ENCODE results near the gene GPC6. TPM values are rescaled to one million over a fixed set of nuclear protein-coding genes. Genes with fewer than 3 reads are reported as not detected.

Gene GPC6
- total RNA-seq, 1 donor from 2014 or later = 0.96 TPM

- ATAC-seq = no peak
Observed at GRCh38 chr13:94389604-94390351, 1163.2 kb downstream of the GPC6 start.

DNA sequence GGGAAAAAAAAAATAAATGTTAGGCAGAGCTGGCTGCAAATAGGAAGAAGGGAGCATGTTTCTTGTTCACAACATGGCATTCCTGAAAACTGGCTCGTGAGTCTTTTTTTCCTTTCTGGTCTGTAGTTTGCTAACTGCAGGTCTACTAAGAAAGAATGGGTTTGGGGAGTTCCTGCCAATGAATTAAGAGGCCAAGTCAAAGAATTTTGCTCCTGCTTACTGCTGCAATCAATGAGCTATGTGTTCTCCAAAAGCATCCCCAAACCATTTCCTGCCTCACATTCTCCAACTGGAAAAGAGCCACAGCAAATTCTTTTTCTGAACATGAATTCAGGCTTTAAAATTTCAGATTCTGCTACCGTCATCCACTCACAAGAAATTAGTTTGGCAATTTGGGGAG lies 1164.3 kb downstream of the GPC6 start:
- no peak for ATAC-seq

DNA sequence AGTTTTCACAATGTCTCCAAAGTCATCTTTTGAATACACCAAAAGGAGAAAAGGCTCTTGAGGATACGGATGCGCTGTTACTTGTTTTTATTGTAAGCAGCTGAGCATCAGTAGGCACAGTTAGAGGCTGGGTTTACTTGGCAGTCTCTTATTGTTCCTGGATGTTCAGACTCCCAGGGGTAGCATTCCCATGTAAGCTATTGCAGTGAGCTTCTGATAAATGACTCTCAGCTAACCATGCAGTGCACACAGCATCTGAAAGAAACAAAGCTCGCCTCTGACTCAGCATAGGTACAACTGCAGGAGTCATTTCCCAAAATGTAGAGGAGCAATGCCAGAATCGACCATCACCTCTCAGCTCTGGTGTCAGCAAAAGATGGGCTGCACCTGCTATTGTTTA lies 1168.1 kb downstream of the GPC6 start:
- no peak for ATAC-seq

DNA sequence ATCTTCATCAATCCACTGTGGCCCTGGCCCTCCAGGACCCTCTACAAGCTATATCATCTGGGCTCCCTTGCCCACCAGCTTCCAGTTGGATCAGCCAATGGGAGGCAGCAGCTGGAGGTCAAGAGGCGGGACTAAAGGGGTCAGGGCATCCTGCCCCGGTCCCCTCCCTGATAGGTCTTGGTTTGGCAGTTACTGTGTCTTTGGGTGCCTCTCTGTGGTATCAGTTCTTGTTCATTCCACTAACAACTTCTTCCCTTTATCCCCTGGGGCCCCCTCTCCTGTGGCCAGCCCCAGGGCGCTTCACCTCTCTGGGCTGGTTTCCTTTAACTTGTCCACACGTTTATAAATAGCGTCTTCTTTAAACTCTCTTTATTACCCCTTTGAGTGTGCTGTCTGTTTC lies 1169.3 kb downstream of the GPC6 start:
- no peak for ATAC-seq

GRCh38 chr13:94399812-94400211 lies 1173.2 kb downstream of the GPC6 start:
- ATAC-seq = no peak

DNA sequence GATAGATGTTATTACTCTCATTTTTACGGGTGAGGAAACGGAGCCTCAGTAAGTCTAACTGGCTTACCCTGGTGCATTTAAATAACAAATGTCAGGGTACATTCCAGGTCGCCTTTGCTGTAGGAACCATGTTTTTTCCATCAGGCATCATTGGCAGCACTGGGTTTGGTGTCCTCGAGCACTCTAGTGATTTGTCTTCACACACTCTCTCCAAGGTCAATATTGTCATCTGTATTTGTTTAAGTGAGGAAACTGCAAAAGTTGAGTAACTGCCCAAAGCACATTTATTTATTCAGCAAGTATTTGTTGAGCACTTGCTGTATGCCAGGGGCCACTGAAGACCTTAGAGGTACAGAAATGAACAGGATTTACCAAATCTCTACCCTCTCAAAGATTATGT lies 1174.3 kb downstream of the GPC6 start:
- ATAC-seq = no peak

- no peak for ATAC-seq
Observed at GRCh38 chr13:94408314-94409036, 1181.9 kb downstream of the GPC6 start.

GRCh38 chr13:94411747-94412146 lies 1185.1 kb downstream of the GPC6 start:
- ATAC-seq = no peak

DNA sequence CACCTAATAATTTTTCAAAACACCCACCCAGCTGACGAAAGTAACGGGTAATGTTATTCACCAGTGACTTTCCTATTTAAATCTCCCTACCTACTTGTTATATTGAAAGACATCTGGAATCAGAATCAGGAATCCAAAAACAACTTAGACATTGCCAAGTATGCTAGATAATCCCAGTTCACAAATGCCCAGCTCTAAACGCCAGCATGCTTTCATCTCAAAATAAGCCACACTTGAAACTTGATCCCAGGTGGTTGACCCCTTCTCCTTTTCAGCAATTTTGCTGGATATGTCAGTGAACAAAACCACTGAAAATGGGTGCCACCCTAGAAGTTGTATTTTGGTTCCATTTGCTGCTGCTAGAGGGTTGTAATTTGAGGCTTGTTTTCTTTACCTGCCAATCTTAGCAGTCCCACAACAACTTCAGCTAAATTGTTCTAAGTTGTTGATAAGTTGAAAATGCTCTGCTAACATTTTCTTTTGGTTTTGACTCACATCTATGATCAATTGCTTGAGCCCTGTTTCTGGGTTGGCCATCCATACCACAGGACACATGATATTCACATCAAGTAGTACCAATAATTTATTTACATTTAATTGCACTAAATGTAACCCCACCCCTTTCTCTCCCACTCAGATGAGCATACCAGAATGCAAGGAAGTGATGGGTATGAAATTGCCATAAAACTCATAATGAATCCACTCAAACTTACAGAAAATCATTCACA lies 1186.4 kb downstream of the GPC6 start:
- ATAC-seq = no peak

DNA sequence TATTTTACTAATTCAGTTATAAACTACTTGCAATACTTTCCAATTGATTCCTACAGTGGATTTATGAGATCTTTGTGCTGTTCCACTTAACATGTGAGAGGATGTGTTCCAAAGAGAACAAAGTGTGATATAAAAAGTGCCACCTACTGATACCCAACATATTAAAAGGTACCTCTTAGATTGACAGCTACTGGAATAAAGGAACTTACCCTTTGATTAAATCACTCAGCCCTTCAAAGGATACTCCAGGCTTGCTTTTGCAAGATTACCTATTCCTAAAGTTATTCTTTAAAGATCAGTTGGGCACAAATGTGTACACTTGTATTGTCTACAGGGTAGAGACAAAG lies 1187.0 kb downstream of the GPC6 start:
- ATAC-seq = no peak

- no peak for ATAC-seq
Observed at GRCh38 chr13:94414141-94414540, 1187.5 kb downstream of the GPC6 start.

DNA sequence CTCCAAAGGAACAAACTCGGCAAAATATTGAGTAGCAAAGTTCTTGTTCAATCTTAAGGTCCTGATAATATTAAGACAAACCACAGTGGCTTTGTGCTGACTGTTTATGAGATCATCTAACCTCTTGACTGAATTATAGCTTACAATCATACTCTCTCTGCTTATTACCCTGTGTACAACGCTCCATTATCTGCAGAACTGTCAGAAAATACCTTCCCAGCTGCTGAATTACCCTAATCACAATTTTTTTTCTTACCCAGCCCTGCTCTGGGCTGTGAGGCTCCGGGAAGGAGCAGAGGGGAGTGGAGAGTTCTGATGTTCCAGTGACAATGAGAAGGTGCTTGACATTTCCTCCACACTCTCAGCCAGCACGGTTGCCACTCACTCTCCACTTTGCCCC lies 1188.1 kb downstream of the GPC6 start:
- ATAC-seq = no peak

DNA sequence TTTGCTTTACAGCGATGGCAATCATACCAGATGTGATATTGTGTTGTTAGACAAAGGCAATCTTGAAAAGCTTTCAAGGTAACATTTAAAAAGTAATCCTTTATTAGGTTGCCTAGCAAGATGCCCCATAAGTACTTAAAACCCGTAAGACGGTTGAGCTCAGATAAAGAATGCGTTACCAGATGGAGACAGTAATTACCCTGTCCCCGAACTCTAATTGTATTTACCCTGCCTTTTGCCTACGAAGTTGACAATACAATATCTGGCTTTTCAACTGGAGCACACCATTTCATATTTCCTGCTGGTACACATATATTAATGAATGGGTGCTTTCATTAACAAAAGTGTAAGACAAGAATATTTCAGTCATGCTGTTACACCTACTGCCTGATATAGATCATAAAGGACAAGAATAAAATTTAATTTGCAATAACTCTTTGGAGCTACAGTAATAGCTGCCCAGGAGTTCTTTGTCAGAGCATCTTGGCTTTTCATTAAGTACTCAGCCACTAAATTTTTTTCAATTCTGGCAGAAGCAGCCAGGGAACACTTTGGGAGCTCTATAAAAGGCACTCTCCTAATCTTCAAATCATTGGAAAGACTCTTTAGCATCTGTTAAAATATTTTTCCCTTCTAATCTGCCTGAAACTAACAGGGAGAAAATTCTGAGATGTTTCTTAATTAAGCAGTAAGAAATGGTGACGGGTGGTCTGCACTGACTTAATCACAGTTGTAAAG lies 1189.1 kb downstream of the GPC6 start:
- no peak for ATAC-seq

DNA sequence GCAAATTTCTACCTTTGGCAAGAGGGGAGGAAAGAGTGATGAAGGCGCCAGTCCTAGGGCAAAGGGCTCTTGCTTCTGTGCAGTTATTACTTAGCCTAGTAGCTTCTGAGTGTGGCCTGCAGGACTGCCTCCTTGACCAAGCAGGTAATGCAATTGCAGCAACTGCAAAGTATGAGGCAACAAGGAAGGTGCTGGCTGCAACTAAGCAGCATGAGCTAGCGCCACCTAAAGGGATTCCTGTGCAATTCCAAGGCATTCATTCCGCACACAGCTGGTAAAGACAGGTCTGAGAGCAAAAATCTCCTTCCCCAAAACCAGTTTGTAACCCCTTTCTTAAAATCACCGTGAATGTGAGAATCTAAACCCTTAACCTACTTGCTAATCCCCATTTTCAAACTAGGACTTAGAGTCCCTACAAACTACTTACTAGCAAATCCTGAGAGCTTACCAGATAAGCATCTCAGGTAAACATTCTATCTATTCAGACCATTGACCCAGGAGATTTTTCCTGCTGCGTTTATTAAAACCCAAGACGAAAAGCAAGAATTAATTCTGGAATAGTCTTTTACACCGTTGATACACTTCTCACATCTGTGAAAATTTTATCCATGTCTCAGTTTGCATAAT lies 1190.0 kb downstream of the GPC6 start:
- ATAC-seq = peak; percentile 64

- no peak for ATAC-seq
Observed at GRCh38 chr13:94417294-94417693, 1190.7 kb downstream of the GPC6 start.

GRCh38 chr13:94419304-94419924 lies 1192.8 kb downstream of the GPC6 start:
- ATAC-seq = no peak

DNA sequence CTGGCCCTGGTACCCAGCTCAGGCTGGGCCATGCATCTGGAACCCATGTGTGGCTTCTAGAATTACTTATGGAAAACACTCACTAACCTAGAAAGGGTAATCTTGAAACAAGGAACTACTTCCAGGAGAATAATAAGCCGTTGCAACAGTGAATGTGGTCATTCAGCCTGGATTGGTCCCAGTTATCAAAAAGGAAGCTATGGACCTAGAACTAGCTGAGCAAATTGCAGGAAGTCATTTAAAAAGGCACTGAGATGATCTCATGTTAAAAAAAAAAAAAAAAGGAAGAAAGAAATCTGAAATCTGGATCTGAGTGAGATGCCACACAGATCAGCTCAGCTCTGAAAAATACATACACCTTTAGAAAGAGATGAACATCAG lies 1193.3 kb downstream of the GPC6 start:
- ATAC-seq = no peak

DNA sequence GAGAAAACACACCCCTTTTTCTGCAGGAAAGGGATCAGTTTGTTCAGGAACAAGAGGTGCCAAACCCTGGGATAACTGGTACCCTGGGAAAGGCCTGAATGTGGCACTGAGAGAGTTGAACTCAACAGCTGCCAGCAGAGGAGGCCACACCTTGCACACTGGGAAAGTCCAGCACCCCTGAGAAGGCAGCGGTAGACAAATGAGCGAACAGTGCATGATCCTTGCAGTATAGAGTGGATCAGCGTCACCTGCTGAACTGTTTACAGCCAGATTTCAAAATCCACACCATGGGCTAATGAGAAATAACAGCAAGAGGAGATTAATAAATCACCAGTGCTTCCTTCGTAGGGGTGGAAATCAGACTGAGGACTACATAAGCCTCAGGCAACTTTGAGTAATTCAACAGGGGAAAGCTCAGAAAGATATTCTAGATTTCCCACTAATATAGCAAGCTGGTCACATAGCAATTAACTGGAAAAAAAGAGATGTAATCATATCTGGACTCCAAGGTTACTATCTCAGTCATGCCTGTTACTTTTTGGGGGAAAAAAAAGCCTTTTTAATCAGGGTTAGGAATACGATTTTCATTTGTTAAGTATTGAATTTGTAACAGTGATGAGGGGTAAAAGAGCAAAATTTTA lies 1200.8 kb downstream of the GPC6 start:
- ATAC-seq = peak; percentile 56

DNA sequence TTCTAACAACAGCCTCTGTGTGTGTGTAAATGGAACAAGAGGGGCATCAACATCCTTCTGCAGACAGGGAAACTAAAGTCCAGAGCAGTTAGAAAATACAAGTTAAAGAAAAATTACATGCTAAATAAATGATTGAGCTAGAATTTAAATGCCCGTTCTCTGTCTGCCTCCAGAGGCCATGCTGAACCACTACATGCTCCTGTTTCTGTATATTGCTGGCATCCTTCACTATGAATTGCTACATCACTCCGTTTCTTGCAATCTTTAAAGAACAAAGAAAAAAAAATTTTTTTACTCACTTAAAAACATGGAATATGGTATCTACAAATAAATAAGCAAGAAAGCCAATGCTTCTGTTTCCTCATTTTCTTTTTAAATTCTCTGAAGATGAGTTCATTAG lies 1205.0 kb downstream of the GPC6 start:
- ATAC-seq = no peak

DNA sequence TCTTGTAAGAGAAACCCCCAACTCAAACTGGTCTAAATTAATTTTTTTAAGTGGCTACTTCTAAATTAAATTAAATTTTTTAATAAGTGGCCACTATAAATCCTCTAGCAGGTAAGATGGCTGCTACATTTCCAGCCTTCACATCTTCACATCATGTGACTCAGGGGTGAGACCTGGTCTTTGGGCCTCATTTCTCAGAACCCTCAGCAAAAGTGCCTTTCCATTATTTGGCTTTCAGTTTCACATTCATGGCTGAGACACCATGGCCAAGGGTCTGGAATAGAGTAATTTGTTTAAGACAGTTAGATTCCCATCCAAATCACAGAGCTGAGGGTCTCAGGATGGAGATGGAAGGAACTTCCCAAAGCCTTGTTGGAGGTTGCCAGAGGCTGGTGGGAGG lies 1205.4 kb downstream of the GPC6 start:
- no peak for ATAC-seq

Data from esophagus mucosa (tissue), 1 donor.